ENCODE results near the gene NRN1.

Gene NRN1, protein sequence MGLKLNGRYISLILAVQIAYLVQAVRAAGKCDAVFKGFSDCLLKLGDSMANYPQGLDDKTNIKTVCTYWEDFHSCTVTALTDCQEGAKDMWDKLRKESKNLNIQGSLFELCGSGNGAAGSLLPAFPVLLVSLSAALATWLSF

DNA sequence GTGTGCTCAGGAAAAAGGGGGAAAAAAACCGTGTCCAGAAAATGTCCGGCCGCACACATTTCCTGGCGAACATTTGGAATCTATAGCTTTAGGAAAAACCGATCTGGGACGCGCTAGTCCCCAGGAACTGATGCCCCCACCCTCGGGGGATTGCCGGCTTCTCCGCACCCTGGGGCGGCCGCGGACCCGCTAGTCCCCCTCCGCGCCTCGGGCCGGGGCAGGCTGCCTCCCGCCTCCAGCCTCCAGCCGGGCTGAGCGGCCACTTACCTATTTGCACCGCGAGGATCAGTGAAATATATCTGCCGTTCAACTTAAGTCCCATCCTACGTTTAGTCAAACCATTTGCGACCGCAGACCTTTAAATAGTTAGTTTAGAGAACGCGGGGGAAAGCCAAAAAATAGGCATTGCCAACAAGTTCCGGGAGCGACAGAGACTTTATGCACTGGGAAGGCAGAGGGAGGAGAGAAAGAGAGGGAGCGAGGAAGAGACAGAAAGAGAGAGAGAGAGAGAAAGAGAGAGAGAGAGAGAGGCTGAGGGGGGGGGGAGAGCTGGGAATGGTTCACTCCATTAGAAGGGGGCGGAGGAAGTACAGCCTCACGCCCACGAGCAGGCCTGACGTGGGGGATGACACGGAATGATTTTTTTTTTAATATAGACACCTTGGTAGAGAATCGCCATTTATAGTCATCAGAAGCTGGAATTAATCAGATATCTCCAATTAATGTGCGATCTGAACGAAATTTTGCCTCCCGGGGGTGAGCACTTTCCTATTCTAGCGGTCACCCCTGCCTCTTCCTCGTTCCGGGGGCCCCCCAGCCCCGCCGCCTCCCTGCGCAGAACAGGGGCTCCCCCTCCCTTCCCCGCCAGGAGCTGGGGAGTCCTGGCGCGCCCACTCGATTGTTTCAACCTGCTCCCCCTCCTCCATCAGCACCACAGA lies at the start of gene NRN1:
NRN1 (minus strand) TSS at position 498 of the 938 bp plus-strand sequence; CDS start at position 322, 176 bp downstream.
- TF ChIP-seq, protein P1, sequence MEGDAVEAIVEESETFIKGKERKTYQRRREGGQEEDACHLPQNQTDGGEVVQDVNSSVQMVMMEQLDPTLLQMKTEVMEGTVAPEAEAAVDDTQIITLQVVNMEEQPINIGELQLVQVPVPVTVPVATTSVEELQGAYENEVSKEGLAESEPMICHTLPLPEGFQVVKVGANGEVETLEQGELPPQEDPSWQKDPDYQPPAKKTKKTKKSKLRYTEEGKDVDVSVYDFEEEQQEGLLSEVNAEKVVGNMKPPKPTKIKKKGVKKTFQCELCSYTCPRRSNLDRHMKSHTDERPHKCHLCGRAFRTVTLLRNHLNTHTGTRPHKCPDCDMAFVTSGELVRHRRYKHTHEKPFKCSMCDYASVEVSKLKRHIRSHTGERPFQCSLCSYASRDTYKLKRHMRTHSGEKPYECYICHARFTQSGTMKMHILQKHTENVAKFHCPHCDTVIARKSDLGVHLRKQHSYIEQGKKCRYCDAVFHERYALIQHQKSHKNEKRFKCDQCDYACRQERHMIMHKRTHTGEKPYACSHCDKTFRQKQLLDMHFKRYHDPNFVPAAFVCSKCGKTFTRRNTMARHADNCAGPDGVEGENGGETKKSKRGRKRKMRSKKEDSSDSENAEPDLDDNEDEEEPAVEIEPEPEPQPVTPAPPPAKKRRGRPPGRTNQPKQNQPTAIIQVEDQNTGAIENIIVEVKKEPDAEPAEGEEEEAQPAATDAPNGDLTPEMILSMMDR (IDR thresholded peaks at IDR 0.05): no peak
- Histone ChIP-seq H3K27ac (peak within 1 kb of the TSS in 1 of 2 donors; percentile 67), H3K4me3 (peak within 1 kb of the TSS; percentile 69)
- no peak for DNase-seq (ENCODE audit: low spot score)

DNA sequence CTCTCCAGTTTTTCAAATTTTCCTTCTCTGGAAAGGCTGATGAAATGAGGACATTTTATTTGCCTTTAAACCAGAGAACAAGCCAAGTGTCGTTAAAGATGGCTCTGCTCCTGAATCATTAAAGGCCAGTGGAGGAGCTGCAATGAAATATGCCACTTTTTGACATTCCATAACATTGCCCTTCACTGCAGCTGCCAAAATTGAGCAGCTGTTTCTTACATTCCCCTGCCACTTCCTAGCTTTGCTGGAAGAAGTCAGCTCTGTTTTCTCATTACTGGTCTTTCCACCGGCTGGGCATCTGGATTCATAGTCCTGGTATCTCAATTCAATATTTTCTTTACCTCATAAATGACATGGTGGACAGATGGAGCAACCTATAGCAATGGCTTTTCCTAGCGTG lies 45.5 kb upstream of the NRN1 start:
- DNase-seq (ENCODE audit: low spot score): no peak
- TF ChIP-seq, protein P1 (IDR thresholded peaks at IDR 0.05): no peak
- no peak overlapping the region for H3K27ac ChIP-seq
- H3K4me3 ChIP-seq: no peak overlapping the region

DNA sequence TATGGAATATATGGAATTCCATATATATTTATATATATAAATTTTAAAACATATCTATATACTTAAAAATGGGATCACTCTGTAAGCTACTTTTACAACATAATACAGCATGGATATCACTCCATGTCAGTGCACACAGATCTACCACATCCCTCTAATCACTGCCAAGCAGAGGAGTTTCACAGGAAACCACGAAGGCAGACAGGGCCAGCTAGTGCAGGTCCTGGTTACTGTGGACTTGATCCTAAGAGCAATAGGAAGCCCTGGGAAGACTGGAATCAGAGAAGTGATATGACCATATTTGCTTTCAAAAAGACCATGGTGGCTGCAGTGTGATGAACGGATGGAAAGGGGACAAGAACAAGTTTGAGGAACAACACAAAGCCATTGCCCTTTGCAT lies 40.0 kb upstream of the NRN1 start:
- no peak for DNase-seq (ENCODE audit: low spot score)
- TF ChIP-seq, protein P1 (IDR thresholded peaks at IDR 0.05): no peak
- no peak overlapping the region for H3K4me3 ChIP-seq
- H3K27ac ChIP-seq: no peak overlapping the region

DNA sequence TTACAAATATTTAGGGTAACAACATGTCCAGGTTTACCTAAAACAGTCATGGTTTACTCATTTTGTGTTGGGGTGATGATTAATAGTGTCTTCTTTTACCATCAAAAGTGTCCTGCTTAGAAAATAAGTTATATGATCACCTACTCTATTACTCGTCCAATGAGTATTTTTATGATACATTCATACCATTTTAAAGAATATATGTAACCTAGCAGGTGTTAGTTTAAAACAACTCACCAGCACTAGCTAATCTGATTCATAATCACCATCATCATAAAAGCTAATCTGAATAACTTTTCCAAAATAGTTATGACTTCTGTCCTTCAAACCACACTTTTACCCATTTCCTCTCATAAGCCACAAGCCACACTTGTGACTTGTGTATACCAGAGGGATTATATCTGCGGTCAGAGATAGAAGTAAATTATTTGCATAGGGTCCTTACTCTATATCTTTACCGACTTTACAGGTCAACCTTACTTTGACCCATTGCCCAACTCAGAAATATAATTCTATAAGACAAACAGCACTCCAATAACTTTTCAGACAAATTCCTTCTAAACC lies 33.3 kb upstream of the NRN1 start:
- DNase-seq (ENCODE audit: low spot score): no peak
- TF ChIP-seq, protein P1 (IDR thresholded peaks at IDR 0.05): no peak
- Histone ChIP-seq H3K27ac (no peak overlapping the region), H3K4me3 (no peak overlapping the region)

DNA sequence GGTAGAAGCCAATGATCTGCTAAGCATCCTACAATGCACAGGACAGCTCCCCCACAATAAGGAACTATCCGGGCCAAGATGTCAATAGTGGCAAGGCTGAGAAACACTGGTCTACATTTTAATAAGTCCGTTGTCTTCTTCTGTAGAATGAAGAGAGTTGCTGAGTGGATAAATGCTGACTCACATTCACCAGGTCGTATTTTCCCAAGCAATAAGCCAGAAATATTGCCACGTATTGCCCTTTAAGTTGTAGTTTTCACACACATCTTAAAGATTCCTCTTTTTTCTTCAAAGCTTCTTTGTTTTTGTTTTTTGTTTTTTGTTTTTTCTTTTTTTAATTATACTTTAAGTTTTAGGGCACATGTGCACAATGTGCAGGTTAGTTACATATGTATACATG lies 30.5 kb upstream of the NRN1 start:
- no peak overlapping the region for H3K27ac ChIP-seq
- H3K4me3 ChIP-seq: no peak overlapping the region
- TF ChIP-seq, protein P1 (IDR thresholded peaks at IDR 0.05): no peak
- DNase-seq (ENCODE audit: low spot score): no peak

DNA sequence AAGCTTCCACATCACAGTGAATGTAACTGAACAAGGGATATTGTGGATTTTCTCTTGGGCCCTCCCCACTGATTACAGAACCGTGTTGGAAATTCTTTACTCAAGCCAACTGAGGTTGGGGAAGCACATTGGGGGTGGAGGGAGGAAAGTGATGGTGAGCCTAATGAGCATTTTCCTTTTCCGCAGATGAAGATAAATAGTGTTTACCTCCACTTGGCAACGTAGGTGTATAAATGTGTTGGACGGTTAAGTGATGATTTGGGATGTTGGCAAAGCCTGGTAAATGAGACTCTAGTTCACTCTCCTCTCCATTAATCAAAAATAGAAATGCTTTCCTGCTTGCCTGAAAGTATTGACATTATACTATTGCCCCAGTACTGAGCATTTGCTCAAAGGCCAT lies 27.1 kb upstream of the NRN1 start:
- TF ChIP-seq, protein P1 (IDR thresholded peaks at IDR 0.05): no peak
- no peak overlapping the region for H3K4me3 ChIP-seq
- DNase-seq (ENCODE audit: low spot score): no peak
- H3K27ac ChIP-seq: no peak overlapping the region
